Esophagus squamous epithelium (tissue), 5 donors: Measurements from ENCODE around the gene STMN1. TPM values are rescaled to one million over a fixed set of nuclear protein-coding genes. Genes with fewer than 3 reads are reported as not detected.

ENCODE experiments used
- DNase-seq: peaks from one replicate; lab custom pipeline; 2025; lab: John Stamatoyannopoulos, UW
- H3K27ac ChIP-seq, 4 donors: fragments of 200-600 bp; sonication (generic); one replicate each; pipeline ENCODE4 v1.5.1; 2016 to 2019; ENCODE audit warnings: mild to moderate bottlenecking in 1 of 4
- H3K27me3 ChIP-seq, 4 donors: fragments of 200-600 bp; sonication (generic); 1 replicate in 3 of 4; 2 replicates in 1 of 4; pipeline versions ENCODE4 v1.5.1 to v1.6.0; 2017 to 2021; ENCODE audit warnings: antibody characterized with exemption in 1 of 4
- H3K36me3 ChIP-seq, 3 donors: fragments of 200-600 bp; sonication (generic); one replicate each; pipeline ENCODE4 v1.5.1; 2016 to 2019
- H3K4me1 ChIP-seq, 3 donors: fragments of 200-600 bp; sonication (generic); one replicate each; pipeline ENCODE4 v1.5.1; 2017 to 2019
- H3K4me3 ChIP-seq, 4 donors: fragments of 200-600 bp; sonication (generic); 1 replicate in 3 of 4; 2 replicates in 1 of 4; pipeline ENCODE4 v1.5.1; 2016 to 2019; ENCODE audit warnings: mild to moderate bottlenecking in 2 of 4, moderate library complexity in 1 of 4
- H3K9me3 ChIP-seq, 3 donors: fragments of 200-600 bp; sonication (generic); one replicate each; pipeline ENCODE4 v1.5.1; 2016 to 2019
- CTCF ChIP-seq, 6 experiments: fragments of 450-650 bp in 4 of 6; fragments of 200-600 bp in 2 of 6; sonication (generic) in 2 of 6; IDR thresholded peaks; one replicate each; pipeline ENCODE4 v1.5.1; 2016 to 2019; ENCODE audit warnings: antibody characterized with exemption in 6 of 6, mild to moderate bottlenecking in 4 of 6, moderate library complexity in 4 of 6
- POLR2A ChIP-seq, 4 donors: fragments of 450-650 bp; IDR thresholded peaks; one replicate each; pipeline ENCODE4 v1.6.1; 2017; ENCODE audit warnings: antibody characterized with exemption in 4 of 4, mild to moderate bottlenecking in 4 of 4, moderate library complexity in 3 of 4
- WGBS, 2 donors: methylation state at CpG; one replicate each; pipeline ENCODE4 v1.1.5; 2018; 5-methylcytosine and 5-hydroxymethylcytosine counted together
- intact Hi-C: fragments of 100-400 bp; cut with DNase I; formaldehyde crosslinking; loops from one replicate; pipeline ENCODE4 v1.15.0; 2022
- total RNA-seq, 4 donors: library from RNA; depleted of rRNA; stranded (reverse); fragments of >200 nt; gene quantifications; one replicate each; pipeline ENCODE4 v1.1.0, GENCODE V29; 2016
- donor health status: DM: yes; HTN: yes; CAD: no.

STMN1 gene
- total RNA-seq, 4 donors from 2014 or later = 29.6 to 65.5 (median 42.7) TPM

- Histone ChIP-seq H3K27me3 (no peaks in the 10 kb centered on the region), H3K4me3 (no peak overlapping the region), H3K27ac (peak overlapping the region; percentile 85 to 96 (median 92)), H3K9me3 (no peaks in the 10 kb centered on the region), H3K4me1 (peaks cover 33 to 81% (median 44%) of the 10 kb centered on the region in 3 donors), H3K36me3 (no peaks in the 10 kb centered on the region)
- TF ChIP-seq CTCF (IDR thresholded peaks at IDR 0.05) (no peak), POLR2A (IDR thresholded peaks at IDR 0.05) (no peak)
- intact Hi-C loops = no loop called here
- DNase-seq = no peak
- 20 to 32% methylated on average over 2 of the region's 2 CpGs for WGBS, 2 donors
Measured at GRCh38 chr1:25876693-25877077, 29.5 kb downstream of the STMN1 start.

GRCh38 chr1:25875856-25876692 lies 30.1 kb downstream of the STMN1 start:
- Histone ChIP-seq H3K4me1 (peaks cover 38 to 87% (median 51%) of the 10 kb centered on the region in 3 donors), H3K9me3 (no peaks in the 10 kb centered on the region), H3K36me3 (no peaks in the 10 kb centered on the region), H3K27me3 (no peaks in the 10 kb centered on the region), H3K4me3 (peak overlapping the region; percentile 69 to 79 (median 75)), H3K27ac (peak overlapping the region; percentile 85 to 96 (median 92))
- 17 to 82% methylated on average over 3 to 16 of the region's 32 CpGs for WGBS, 2 donors
- TF ChIP-seq POLR2A (IDR thresholded peaks at IDR 0.05) (peak in 1 of 4 donors; percentile 4), CTCF (IDR thresholded peaks at IDR 0.05) (no peak)
- intact Hi-C loops = no loop called here
- DNase-seq = no peak

DNA sequence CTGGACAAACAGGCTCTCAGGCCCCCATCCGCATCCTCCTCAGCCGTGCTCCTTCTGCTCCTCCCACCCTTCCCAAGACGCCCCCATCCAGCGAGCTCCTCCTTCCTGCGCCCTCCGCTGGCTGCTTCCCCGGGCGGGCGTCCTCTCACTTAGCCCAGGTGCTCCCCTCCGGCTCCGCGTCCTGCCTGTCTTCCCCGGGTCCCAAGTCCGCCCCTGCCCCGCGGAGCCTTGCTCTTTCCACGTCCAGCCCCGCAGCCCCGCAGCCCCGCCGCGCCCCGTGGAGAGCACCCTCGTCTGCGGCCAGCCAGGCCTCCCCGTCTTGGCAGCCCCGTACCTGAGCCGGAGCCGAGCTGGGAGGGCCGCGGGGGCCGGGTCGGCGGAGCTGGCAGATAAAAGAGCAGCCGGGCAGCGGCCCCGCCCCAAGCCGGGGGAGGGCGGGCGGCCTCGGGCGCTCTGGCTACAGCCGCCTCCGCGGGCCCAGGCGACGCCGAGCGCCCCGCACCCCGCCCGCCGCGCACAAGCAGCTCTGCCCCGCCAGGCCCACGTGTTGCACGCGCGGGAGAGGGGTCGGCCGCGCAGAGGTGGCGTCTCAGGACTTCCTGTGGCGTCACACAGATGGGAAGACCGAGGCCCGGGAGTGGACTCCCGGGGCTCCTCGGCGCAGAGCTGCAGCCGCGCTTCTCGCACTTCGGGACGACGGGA lies 30.9 kb downstream of the STMN1 start, which contains the start of gene PAQR7:
Gene PAQR7, minus strand, starts transcription at position 555 of the 702 bp plus-strand sequence. CDS start 11,869 bp downstream, outside the sequence.
- H3K4me1 ChIP-seq = peaks cover 40 to 95% (median 58%) of the 10 kb centered on the region in 3 donors
- H3K4me3 ChIP-seq = peak within 1 kb of the TSS; percentile 69 to 79 (median 75)
- peak within 1 kb of the TSS; percentile 85 to 96 (median 92) for H3K27ac ChIP-seq
- WGBS, 2 donors = 0 to 4% methylated on average over 9 to 19 of the region's 75 CpGs
- TF ChIP-seq POLR2A (IDR thresholded peaks at IDR 0.05) = peak in 2 of 4 donors; percentile 58
- TF ChIP-seq CTCF (IDR thresholded peaks at IDR 0.05) = peak in 1 of 6 experiments; percentile 5
- no peak for DNase-seq
- H3K36me3 ChIP-seq = peaks cover 0 to 3% (median 0%) of the 10 kb centered on the region in 3 donors
- intact Hi-C loops = no loop called here
- no peaks in the 10 kb centered on the region for H3K27me3 ChIP-seq
- no peaks in the 10 kb centered on the region for H3K9me3 ChIP-seq

- H3K4me3 ChIP-seq = peak overlapping the region; percentile 69 to 79 (median 75)
- no peak for TF ChIP-seq POLR2A (IDR thresholded peaks at IDR 0.05)
- no peak for TF ChIP-seq CTCF (IDR thresholded peaks at IDR 0.05)
- peaks cover 0 to 9% (median 1%) of the 10 kb centered on the region in 3 donors for H3K36me3 ChIP-seq
- no peaks in the 10 kb centered on the region for H3K9me3 ChIP-seq
- H3K27me3 ChIP-seq = no peaks in the 10 kb centered on the region
- intact Hi-C loops = no loop called here
- DNase-seq = no peak
- H3K27ac ChIP-seq = peak overlapping the region; percentile 85 to 96 (median 92)
- WGBS, 2 donors = 4 to 13% methylated on average over 5 of the region's 8 CpGs
- peaks cover 40 to 98% (median 58%) of the 10 kb centered on the region in 3 donors for H3K4me1 ChIP-seq
Measured at GRCh38 chr1:25874635-25875153, 31.5 kb downstream of the STMN1 start.
